ENCODE data around the gene AGRN.
A peak's percentile ranks its signal among the peaks of the same experiment; 100 is the strongest.
"Not testable (repeated sequence)": the region's sequence is repeated elsewhere in the genome, so short reads cannot be mapped to it uniquely, and the experiment has no call there.

Gene AGRN

DNA sequence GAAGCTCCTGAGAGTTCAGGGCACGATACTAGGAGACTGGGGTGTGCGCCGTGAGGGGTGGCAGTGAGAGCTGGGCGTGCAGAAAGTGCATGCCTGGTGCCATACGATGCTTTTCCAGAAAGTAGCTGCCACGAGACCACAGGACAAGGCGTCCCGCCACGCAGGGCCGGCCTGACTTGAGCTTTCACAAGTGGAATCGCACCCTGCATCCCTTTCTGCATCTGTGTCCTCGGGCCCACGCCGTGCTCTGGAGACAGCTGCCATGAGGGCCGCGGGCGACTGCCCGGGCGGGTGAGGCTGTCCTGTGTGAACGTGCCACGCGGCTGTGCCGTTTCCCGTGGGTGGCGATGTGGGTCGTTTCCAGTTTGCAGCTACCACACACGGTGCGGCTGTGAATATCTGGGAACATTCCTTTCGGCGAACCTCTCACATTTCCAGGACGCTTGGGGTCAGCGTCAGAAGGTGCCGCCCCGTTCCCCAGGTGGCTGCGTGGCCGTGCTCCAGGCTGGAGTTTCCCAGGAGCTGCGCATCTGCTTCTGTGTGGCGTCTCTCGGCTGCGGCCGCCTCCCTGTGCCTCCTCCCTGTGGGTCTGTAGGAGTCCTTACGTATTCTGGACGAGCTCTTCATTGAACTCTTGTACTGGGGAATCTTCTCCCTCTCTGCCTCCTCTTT lies 37.0 kb upstream of the AGRN start:
- no peak for DNase-seq

DNA sequence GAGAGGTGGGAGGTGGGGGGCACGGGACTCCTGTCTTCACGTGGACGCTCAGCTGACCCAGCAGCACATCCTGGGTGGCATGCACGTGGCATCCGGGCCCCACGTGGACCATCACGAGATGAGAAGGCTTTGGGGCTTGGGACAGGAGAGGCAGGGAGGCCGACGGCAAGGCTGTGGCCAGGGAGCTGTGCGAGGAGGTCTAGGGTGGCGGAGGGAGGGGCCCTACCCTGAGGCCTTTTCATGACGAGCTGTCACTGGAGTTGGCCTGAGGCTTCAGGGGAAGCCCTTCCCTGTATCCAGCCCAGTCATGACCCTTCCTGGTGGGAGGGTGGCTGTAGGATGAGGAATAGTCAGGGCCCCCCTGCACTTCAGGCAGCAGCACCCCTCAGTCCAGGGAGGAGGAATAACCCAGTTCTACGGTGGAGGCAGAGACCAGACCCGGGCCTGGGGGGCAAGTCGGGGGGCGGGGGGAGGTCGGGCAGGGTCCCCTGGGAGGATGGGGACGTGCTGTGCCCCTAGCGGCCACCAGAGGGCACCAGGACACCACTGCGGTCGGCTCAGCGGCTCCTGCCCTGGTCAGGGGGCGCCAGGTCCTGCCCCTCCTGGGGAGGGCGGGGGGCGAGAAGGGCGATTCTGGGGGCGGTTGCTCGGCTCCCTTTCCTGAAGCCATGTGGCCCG lies 36.0 kb upstream of the AGRN start:
- peak; percentile 36 for DNase-seq

DNA sequence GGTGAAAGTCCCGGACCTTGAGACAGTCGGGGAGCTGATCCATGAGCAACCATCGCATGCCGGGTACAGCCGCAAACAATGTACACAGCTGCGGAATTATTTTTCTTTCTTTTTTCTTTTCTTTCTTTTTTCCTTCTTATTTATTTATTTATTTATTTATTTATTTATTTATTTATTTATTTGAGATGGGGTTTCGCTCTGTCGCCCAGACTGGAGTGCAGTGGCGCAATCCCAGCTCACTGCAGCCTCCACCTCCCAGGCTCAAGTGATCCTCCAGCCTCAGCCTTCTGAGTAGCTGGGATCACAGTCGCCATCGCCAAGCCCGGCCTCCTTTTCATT lies 35.5 kb upstream of the AGRN start:
- no peak for DNase-seq

DNA sequence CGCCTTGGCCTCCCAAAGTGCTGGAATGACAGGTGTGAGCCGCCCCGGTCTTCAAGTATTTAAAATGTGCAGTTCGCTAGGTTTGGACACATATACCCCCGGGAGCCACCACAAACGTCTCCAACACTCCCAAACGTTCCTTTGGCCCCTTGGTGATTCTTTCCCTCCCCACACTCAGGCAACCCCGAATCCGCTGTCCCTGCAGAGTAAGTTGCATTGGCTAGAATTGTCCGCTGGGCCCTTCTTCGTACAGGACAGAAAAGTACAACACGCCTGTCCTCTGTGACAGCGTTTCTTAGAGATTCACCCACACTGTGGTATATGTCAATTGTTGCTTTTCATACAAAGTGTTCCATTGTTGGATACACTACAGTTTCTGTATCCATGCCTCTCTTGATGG lies 34.8 kb upstream of the AGRN start:
- no peak for DNase-seq

GRCh38 chr1:988061-988460 lies 31.9 kb upstream of the AGRN start:
- DNase-seq, result not testable (repeated sequence)

- not testable (repeated sequence) for DNase-seq
These were observed 28.6 kb upstream of the AGRN start for GRCh38 chr1:991275-991674.

DNA sequence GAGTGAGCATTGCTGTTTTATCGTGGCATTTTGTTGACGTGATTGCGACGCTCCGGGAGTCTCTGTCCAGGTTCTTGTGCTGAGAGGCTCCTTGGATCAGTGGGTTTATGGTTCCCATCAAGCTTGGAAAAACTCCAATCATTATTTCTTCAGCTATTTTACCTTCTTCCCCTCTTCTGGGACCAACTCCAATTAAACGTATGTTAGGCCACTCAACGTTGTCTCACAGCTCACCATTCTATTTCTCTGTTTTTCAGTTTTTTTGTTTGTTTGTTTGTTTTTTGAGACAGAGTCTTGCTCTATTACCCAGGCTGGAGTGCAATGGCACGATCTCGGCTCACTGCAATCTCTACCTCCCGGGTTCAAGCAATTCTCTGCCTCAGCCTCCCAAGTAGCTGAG lies 28.0 kb upstream of the AGRN start:
- DNase-seq, result no peak

DNA sequence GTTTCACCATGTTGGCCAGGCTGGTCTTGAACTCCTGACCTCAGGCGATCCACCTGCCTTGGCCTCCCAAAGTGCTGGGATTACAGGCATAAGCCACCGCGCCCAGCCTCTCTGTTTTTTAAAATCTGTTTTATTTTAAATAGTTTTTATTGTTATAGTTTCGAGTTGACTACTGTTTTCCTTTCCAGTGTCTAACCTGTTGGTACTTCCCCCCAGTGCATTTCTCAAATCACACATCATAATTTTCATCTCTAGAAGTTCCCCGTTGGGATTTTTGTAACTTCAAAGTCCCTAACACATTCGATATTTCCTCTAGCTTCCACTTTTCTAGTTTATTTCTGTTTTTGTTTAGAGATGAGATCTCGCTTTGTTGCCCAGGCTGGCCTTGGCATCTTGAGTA lies 27.6 kb upstream of the AGRN start:
- DNase-seq, result no peak

DNA sequence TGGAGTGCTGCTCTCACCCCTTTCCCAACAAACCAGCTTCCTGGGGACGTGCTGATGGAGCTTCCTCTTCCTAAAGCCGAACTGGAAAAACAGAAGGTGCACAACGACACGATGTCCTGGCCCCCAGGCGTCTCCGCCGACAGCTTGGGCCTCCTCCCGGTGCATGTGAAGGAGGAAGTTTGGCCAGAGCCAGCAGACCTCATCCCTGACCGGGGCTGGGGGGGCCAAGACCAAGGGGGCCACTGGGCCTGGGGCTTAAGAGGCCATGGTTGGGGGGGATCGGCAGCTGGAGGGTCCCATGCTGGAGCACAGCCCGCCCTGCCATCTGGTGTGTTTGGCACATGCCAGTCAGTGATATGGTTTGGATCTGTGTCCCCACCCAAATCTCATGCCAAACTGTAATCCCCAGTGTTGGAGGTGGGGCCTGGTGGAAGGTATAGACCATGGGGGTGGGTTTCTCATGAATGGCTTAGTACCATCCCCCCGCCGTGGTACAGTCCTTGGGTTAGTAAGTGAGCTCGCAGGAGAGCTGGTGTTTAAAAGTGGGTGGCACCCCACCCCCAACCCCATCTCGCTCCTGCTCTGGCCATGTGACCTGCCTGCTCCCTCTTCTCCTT lies 26.4 kb upstream of the AGRN start:
- DNase-seq, result no peak

GRCh38 chr1:994546-994945 lies 25.4 kb upstream of the AGRN start:
- not testable (repeated sequence) for DNase-seq

DNA sequence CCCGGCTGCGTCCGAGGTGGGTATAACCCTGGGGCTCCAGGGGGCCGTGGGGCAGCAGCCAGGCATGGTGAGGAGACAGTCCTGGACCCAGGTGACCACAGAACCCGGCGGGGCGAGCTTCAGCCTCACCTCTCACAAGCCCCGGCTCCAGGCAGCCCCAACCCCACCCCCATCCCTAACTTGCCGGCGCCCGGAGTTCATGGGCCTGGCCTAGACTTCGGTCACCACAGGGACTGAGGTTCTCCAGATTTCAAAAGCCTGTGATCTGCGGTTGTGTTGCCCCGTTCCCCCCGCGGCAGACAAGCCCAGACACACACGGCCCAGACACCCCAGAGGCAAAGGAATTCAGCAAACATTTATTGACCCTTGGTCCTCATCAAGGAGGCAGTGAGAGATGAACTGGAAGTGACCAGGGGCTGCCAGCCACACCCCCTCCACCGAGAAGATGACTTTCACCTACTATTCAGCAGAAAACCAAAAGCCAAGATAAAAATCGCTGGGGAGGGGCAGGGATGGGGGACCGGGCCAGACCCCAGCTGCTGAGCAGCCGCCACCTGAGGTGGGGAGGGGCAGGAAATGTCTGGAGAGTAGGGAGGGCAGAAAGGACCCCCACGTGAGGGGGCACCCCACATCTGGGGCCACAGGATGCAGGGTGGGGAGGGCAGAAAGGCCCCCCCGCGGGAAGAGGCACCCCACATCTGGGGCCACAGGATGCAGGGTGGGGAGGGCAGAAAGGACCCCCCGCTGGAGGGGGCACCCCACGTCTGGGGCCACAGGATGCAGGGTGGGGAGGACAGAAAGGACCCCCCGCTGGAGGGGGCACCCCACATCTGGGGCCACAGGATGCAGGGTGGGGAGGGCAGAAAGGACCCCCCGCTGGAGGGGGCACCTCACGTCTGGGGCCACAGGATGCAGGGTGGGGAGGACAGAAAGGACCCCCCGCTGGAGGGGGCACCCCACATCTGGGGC lies 24.0 kb upstream of the AGRN start:
- no peak for DNase-seq

GRCh38 chr1:996851-997712 lies 22.8 kb upstream of the AGRN start:
- DNase-seq, result no peak

GRCh38 chr1:997713-997992 lies 22.3 kb upstream of the AGRN start:
- DNase-seq, result no peak

DNA sequence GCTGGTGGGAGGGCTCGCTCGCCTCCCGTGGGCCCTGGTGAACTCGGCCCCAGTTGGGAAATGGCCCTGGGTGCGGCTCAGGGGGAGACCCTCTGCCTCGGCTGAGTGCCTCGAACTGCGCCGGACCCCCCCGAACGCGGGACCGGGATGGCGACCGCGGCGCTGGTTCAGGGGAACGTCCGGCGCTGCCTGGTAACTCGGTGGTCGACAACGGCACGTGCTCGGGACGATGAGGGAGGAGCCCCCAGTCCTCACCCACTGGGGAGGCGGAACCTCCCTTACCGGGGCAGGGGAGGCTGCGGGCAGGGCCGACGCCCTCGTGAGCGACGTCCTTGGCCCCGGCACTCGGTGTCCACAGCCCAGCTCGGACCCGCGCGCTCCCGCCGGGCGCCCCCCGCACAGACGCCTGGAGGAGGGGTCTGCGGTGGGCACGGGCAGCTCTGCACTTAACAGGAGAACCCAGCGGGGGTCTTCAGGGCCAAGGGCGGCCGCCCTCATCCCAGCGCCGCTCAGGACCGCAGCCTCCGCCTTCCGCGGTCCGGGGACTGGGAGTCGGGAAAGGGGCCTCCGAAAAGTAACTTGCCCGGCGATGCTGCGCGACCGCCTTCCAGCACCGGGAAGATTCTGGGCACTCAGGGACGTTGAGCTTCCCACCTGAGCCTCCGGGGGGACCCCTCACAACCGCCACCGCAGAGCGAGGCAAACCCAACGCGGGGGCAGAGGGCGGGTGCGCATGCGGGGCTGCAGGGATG lies 21.8 kb upstream of the AGRN start:
- no peak for DNase-seq

GRCh38 chr1:998745-998994 lies 21.2 kb upstream of the AGRN start:
- no peak for DNase-seq

DNA sequence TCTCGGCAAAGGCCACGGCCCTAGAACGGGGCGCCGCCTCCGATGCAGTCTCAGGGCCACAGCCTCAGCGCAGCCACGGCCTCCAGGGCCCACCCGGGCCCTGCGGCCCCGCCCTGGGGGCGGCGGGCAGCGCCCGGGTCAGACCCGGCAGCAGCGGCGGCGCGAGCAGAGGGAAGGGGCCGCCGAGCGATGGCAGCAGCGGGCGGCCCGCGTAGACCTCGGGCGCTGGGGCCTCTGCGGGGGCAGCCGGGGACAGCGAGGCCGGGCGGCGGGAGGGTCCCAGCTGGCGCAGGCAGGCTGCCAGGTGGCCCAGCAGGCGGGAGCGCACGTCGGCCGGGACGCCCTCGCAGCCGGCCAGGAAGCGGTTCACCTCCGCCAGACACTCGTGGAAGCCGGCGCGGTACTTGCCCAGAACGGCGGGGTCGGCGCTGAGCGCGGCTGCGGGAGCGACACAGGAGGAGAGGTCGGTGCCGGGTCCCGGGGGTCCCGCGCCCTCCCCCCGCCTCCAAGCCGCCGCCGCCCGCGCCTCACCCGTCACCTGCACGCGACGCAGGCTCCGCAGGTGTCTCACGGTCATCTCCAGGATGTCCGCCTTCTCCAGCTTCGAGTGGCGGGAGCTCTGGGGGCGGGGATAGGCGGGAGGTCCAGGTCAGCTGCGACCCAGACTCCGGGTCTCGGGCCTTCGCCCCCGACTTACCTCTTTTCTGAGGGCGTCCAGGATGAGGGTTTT lies 20.8 kb upstream of the AGRN start:
- no peak for DNase-seq

DNA sequence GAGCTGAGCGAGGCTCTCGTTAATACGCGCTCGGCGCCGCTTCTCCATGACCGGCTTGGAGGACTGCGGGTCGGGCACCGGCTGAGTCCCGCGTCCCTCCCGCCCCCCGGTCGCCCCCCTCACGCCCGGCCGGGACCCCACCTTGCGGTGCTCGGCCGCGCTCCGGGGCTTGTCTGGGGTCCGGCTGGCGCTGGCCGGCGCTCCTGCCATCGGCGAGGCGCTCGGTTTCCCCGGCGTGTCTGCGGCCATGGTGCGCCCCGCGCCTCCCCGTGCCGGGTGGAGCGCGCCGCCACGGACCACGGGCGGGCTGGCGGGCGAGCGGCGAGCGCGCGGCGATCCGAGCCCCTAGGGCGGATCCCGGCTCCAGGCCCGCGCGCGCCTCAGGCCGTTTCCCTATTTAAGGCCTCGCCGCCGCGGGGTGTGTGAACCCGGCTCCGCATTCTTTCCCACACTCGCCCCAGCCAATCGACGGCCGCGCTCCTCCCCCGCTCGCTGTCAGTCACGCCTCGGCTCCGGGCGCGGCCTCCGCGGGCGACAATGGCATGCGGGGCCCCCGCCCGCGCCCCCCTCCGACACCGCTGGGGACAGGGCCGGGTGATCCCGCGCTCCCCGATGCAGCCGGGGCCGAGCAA lies 20.1 kb upstream of the AGRN start, which contains the start of gene HES4:
HES4 (minus strand) TSS at position 373 of the 632 bp plus-strand sequence; CDS start at position 249, 124 bp downstream.
- peak; percentile 13 for DNase-seq

DNA sequence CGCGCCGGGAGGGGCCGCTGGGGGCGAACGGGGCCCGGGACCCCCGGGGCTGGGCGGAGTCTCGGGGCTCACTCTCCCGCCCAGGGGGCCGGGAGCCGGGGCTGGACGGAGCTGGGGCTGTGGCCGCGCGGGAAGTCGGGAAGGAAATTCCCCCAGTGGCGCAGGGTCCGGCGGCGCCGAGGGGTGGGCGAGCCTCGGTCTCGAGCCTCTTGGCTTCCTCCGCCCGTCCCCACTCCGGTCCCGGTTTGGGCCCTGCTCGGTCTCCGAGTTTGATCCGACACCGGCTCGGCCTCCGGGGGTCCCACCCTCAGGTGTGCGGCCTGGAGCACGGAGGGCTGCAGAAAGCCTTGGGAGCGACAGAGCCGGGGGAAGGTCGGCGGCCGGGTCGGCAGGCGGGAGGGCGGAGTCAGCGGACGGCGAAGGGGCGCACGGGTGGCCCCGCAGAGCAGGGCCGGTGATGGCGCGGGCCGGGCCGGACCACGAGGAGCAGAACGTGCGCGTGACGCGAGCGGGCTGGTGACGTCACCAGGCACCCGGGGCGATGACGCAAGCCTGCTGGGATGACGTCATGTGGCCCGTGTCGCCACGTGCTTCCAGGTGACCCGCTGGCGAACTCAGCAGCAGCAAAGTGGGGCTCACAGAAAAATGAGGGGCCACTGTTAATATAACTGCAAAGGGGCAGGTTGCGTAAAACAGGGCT lies 19.4 kb upstream of the AGRN start:
- DNase-seq, result peak; percentile 38

DNA sequence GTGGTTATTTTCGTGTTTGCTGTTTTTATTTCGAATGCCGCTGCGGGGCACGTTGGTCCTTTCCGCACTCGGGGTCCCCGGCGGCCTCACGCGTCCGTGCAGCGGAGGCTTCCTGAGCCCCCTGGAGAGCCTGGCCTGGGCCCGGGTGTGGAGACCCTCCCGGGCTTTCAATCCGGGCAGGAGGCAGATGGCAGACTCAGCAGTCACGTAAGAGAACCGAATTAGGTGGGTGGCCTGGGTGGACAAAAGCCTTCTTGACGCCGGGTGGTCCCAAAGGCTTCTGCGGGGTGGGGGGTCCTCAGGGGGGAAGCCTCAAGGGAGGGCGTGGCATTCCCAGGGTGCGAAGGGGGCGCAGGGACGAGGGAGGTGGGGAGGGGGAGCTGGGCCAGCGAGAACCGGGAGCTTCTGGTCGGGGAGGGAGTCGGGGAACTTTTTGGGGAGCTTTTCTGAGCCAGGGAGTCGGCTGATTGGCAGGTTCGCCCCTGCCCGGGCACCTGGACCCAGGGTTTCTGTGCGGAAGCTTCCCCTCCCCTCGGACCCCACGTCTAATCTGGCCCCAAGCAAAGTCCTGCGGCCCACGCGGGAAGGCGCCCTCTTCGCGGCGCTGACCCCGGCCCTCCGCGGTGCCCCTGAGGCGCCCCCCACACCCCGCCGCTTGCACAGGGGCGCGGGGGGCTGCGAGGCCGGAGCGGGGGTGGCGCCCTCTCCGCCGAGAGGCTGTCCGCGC lies 18.7 kb upstream of the AGRN start:
- no peak for DNase-seq

Measured in activated effector memory CD4-positive, alpha-beta T cell treated with Interleukin-2 at 50 U/mL for 16 hours (primary cell).